Hepatic stellate cell (primary cell): ENCODE data around the gene NANOS3.
"Not testable (repeated sequence)": the region's sequence is repeated elsewhere in the genome, so short reads cannot be mapped to it uniquely, and the experiment has no call there.

Source experiments
- DNase-seq: peaks from one replicate; pipeline ENCODE4 v3.0.0; 2011; ENCODE audit warnings: low spot score

The NANOS3 gene

DNA sequence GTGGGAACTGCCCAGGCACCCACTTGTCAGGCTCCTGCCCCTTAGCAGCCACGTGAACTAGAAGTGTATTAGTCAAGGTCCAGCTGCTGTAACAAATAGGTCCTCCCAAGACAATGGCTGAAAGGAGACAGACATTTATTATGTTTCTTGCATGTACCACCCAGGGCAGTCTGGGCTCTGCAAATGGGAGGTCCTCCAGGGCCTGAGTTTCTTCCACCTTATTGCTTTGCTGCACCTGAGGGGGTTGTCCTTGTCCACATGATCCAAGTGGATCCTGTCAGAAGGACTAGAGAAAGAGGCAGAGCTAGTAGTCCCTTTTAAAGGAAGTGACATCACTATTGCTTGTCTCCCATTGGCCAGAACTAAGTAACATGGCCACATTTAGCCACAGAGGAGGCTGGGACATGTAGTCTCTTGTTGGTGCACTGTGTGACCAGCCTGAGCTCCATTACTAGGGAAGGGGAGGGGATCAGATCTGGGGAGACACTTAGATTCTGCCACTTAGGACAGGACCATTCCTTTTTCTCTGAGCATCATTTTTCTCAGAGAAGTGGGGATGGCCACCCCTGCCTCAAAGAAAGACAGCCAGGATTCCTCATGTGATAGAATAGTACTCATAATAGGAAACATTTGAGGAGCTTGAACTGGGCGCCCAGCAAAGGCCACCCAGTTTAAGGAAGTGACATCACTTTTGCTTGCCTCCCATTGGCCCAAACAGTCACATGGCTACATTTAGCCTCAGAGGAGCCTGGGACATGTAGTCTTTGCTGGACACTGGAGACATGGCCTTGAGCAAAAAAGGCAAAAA is 44.2 kb downstream of the NANOS3 start:
- peak; percentile 58 for DNase-seq

DNA sequence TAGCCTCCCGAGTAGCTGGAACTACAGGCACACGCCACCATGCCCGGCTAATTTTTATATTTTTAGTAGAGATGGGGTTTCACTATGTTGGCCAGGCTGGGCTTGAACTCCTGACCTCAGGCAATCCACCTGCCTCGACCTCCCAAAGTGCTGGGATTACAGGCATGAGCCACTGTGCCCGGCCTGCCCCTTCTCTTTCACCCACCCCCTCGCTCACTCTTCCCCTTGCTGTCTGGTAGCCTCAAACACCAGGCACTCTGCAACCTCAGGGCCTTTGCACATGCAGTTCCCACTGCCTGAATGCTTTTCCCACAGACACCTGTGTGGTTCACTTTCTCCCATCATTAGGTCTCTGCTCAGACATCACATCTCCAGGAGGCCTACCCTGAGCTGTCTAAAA is 45.2 kb downstream of the NANOS3 start:
- not testable (repeated sequence) for DNase-seq

DNA sequence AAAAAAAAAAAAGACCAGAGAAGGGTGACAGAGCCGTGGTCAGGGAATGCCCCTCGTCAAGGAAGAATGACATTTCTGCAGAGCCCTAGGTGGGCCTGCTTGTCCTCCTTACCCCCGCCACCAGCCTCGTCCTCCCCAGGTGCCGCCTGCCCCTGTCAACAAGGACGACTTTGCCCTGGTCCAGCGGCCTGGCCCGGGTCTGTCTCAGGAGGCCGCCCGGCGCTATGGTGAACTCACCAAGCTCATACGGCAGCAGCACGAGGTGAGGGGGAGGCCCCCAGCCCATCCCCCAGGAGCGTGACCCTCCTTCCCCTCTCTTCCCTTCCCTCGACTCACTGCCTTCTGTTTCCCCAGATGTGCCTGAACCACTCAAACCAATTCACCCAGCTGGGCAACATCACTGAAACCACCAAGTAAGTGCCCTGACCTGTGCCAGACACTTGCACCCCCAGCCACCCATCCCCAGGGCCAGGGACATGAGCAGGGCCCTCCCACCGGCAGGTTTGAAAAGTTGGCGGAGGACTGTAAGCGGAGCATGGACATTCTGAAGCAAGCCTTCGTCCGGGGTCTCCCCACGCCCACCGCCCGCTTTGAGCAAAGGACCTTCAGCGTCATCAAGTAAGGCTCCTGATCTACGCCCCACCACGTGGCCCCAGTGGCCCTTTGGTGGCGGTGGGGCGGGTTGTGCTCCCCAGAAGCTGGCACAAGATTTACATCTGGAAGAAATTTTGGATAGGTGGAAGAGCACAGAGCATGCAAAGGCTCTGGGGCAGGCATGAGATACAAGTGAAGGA is 46.5 kb downstream of the NANOS3 start:
- no peak for DNase-seq

DNA sequence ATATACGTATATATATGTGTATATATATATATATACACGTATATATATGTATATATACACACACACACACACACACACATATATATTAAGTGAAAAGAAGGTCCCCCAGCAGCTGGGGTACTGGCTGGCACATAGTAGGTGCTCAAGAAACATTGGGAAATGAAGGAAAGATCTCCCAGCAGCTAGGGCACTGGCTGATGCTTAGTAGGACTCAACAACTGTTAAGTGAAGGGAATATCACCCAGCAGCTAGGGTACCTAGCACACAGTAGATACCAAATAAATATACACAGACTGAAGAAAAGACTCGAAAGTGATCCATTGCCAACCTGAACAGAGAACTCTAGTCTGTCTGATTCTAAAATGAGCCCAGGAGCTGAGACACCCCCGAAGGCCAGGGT is 49.1 kb downstream of the NANOS3 start:
- DNase-seq, result no peak

DNA sequence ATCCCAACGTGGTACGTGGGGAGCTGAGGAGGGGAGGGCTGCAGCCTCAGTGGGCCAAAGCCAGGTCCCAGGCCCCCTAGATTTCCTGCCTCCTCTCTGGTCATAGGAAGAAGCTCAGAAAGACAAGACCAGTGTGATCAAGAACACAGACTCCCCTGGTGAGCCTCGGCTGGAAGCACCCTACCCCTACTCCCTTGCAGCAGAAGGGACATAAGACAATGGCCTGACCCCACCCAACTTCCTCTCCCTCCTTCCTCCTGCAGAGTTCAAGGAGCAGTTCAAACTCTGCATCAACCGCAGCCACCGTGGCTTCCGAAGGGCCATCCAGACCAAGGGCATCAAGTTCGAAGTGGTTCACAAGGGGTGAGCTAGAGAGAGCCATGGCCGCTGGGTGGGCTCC is 49.8 kb downstream of the NANOS3 start:
- DNase-seq, result no peak

DNA sequence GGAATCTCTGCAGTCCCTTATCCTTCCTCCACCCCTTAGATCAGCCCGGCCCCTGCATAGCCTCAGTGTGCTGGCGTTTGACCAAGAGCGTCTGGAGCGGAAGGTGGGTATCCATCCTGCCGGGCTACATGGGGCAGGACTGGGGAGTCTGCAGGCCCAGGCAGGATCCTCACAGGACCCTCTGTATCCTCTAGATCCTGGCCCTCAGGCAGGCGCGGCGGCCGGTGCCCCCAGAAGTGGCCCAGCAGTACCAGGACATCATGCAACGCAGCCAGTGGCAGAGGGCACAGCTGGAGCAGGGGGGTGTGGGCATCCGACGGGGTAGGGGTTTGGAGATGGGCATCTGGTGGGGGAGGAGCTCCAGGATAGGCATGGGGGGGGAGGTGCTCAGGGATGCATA is 52.4 kb downstream of the NANOS3 start:
- no peak for DNase-seq

DNA sequence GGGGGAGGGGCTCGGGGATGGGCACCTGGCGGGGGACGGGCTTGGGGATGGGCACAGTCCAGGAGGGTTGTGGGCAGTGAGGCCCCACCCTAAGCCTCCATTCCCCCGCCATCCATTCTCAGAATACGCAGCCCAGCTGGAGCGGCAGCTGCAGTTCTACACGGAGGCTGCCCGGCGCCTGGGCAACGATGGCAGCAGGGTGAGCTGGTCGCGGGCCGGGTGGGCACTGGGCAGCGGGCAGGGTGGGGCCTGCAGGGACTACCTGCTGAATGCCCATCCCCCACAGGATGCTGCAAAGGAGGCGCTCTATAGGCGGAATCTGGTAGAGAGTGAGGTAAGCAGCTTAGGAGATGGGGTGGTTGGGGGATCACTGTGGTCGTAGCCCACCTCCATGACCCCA is 53.0 kb downstream of the NANOS3 start:
- DNase-seq, result no peak
